B cell (primary cell): ENCODE results near the gene CUTC. TPM values are rescaled to one million over a fixed set of nuclear protein-coding genes. Genes with fewer than 3 reads are reported as not detected.

Experiments
- ATAC-seq: fragments of 200-7000 bp; cut with Tn5 transposase; one replicate; pipeline ENCODE4 v1.10.0; 2021; ENCODE audit warnings: low read depth, mild to moderate bottlenecking, moderate number of reproducible peaks, moderate library complexity
- CTCF ChIA-PET: fragments of 350-600 bp; sonication (Branson Sonifier 250); formaldehyde crosslinking; loops from one replicate; lab custom pipeline; 2021; ENCODE audit warnings: antibody characterized with exemption, inconsistent platforms; lab: Charles Lee
- POLR2A ChIA-PET: fragments of 350-600 bp; sonication (Branson Sonifier 250); formaldehyde crosslinking; loops from one replicate; lab custom pipeline; 2021; ENCODE audit warnings: antibody characterized with exemption; lab: Charles Lee
- DNase-seq: peaks from one replicate; pipeline ENCODE4 v3.0.0; 2013
- H2AFZ ChIP-seq: 2 replicates; pipeline ENCODE4 v1.6.1; 2012; ENCODE audit warnings: mild to moderate bottlenecking, low read depth, low read length; ENCODE audit not compliant: insufficient read depth, poor library complexity, severe bottlenecking
- H3K27ac ChIP-seq, 2 donors: 1 replicate in 1 of 2; 2 replicates in 1 of 2; pipeline ENCODE4 v1.5.1; 2012 to 2013; ENCODE audit warnings: low read length in 2 of 2, mild to moderate bottlenecking in 2 of 2, moderate library complexity in 1 of 2
- H3K27me3 ChIP-seq, 4 experiments: fragments of 200-600 bp in 1 of 4; sonication (generic) in 1 of 4; replicated peaks in 1 of 4; 1 replicate in 2 of 4; 2 replicates in 2 of 4; pipeline versions ENCODE4 v1.6.1 to v1.7.0; 2013 to 2016; ENCODE audit warnings: low read length in 3 of 4, mild to moderate bottlenecking in 2 of 4, mixed read lengths in 1 of 4, moderate library complexity in 1 of 4; ENCODE audit not compliant: insufficient read depth in 4 of 4, control insufficient read depth in 3 of 4; ENCODE audit errors: control extremely low read depth in 1 of 4
- H3K36me3 ChIP-seq, 2 experiments: replicated peaks in 1 of 2; 1 replicate in 1 of 2; 2 replicates in 1 of 2; pipeline versions ENCODE4 v1.6.1 to v1.7.1; 2013; ENCODE audit warnings: low read length in 1 of 2; ENCODE audit not compliant: insufficient read depth in 2 of 2, control insufficient read depth in 1 of 2; ENCODE audit errors: control extremely low read depth in 1 of 2, extremely low read depth in 1 of 2
- H3K4me1 ChIP-seq, 2 donors: fragments of 200-600 bp in 1 of 2; sonication (generic) in 1 of 2; 1 replicate in 1 of 2; 2 replicates in 1 of 2; pipeline versions ENCODE4 v1.5.1 to v1.6.1; 2013 to 2017; ENCODE audit warnings: low read length in 2 of 2; ENCODE audit not compliant: control insufficient read depth in 2 of 2, insufficient read depth in 2 of 2
- H3K4me2 ChIP-seq: replicated peaks from 2 replicates; pipeline ENCODE3; 2012; ENCODE audit warnings: mild to moderate bottlenecking, low read depth, low read length; ENCODE audit not compliant: poor library complexity, severe bottlenecking
- H3K4me3 ChIP-seq, 5 experiments: fragments of 200-600 bp in 1 of 5; sonication (generic) in 1 of 5; 1 replicate in 3 of 5; 2 replicates in 2 of 5; pipeline versions ENCODE4 v1.5.1 to v1.7.0; 2011 to 2016; ENCODE audit warnings: low read length in 4 of 5, mild to moderate bottlenecking in 4 of 5, low read depth in 2 of 5, control low read depth in 1 of 5, moderate library complexity in 1 of 5; ENCODE audit not compliant: insufficient read depth in 1 of 5; ENCODE audit errors: control extremely low read depth in 1 of 5, extremely low read depth in 1 of 5
- H3K79me2 ChIP-seq: fragments of 200-600 bp; sonication (generic); one replicate; pipeline ENCODE4 v1.6.0; 2016; ENCODE audit warnings: low read length; ENCODE audit not compliant: control insufficient read depth, insufficient read depth
- H3K9ac ChIP-seq: fragments of 200-600 bp; sonication (generic); 2 replicates; pipeline ENCODE4 v1.6.1; 2017; ENCODE audit warnings: mild to moderate bottlenecking, low read length, moderate library complexity
- H3K9me3 ChIP-seq, 3 donors: one replicate each; pipeline versions ENCODE4 v1.6.1 to v1.7.1; 2013; ENCODE audit warnings: low read length in 2 of 3; ENCODE audit not compliant: control insufficient read depth in 2 of 3, insufficient read depth in 1 of 3; ENCODE audit errors: control extremely low read depth in 1 of 3
- H4K20me1 ChIP-seq: 2 replicates; pipeline ENCODE4 v1.6.0; 2012; ENCODE audit warnings: mild to moderate bottlenecking, low read length; ENCODE audit not compliant: insufficient read depth, control insufficient read depth, poor library complexity, severe bottlenecking
- H3K27ac Mint-ChIP-seq: one replicate; pipeline ENCODE4 v1.8.0; 2021; ENCODE audit warnings: mixed read lengths
- H3K27me3 Mint-ChIP-seq: one replicate; pipeline ENCODE4 v1.8.0; 2021; ENCODE audit warnings: mixed read lengths
- H3K4me1 Mint-ChIP-seq: one replicate; pipeline ENCODE4 v1.8.0; 2021; ENCODE audit warnings: mixed read lengths
- H3K4me3 Mint-ChIP-seq: one replicate; pipeline ENCODE4 v1.8.0; 2021; ENCODE audit warnings: mixed read lengths
- H3K9me3 Mint-ChIP-seq: one replicate; pipeline ENCODE4 v1.8.0; 2022; ENCODE audit warnings: mixed read lengths; ENCODE audit not compliant: insufficient read depth
- EZH2 ChIP-seq: IDR thresholded peaks from 2 replicates; pipeline ENCODE4 v1.6.1; 2012; ENCODE audit warnings: borderline replicate concordance, low read depth, mild to moderate bottlenecking, moderate library complexity, low read length; ENCODE audit not compliant: insufficient read depth, poor library complexity, severe bottlenecking
- WGBS: methylation state at CpG from one replicate; pipeline ENCODE4 v1.1.5; 2013; ENCODE audit warnings: missing lambda C conversion rate; ENCODE audit not compliant: insufficient coverage; 5-methylcytosine and 5-hydroxymethylcytosine counted together
- intact Hi-C: fragments of 100-400 bp; cut with micrococcal nuclease; formaldehyde crosslinking; loops from one replicate; pipeline ENCODE4 v1.10.0; 2022
- polyA plus RNA-seq: library from polyadenylated mRNA; depleted of rRNA; stranded (reverse); fragments of >200 nt; gene quantifications from 2 replicates; pipeline ENCODE4 v1.2.3, GENCODE V29; 2012
- total RNA-seq, 2 donors: library from RNA; stranded (reverse); fragments of 120-200 nt in 1 of 2; gene quantifications; 1 replicate in 1 of 2; 2 replicates in 1 of 2; pipeline versions ENCODE4 v1.2.3 to v1.2.4, GENCODE V29; 2013 to 2022
- TF ChIP-seq, protein P1 (sequence below): fragments of 200-600 bp; IDR thresholded peaks from one replicate; pipeline ENCODE4 v1.8.0; 2022; ENCODE audit warnings: antibody characterized with exemption, mild to moderate bottlenecking

CUTC gene
- total and polyA plus RNA-seq, 2 donors (not counting 1 experiment from before 2014, with no cell fraction given) = 22.8 to 33.3 TPM

DNA sequence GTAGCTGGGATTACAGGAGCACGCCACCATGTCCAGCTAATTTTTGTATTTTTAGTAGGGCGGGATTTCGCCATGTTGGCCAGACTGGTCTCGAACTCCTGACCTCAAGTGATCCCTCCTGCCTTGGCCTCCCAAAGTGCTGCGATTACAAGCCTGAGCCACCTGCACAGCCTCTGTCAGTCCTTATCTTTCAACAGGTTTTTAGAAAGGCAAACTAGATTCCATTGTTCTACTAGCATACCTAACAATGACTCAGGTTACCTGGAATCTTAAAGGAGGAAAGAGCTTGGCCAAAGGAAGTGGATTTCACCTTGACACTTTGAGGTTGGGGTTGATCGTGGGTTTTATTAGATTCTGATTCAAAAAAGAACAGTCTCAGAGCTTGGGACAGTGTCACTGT is 53.6 kb downstream of the CUTC start:
- peaks cover 0 to 1% of the 10 kb centered on the region in 2 experiments for H3K36me3 ChIP-seq
- no peak overlapping the region for H2AFZ ChIP-seq
- H3K9ac ChIP-seq = no peak overlapping the region
- ChIA-PET POLR2A (no interaction called here), CTCF (interaction anchor here (0.7 kb wide), 1 partner anchor 350 kb away, joined by 3 read pairs; no protein-coding TSS in a partner anchor)
- no peak overlapping the region for H3K4me2 ChIP-seq
- TF ChIP-seq, protein P1, sequence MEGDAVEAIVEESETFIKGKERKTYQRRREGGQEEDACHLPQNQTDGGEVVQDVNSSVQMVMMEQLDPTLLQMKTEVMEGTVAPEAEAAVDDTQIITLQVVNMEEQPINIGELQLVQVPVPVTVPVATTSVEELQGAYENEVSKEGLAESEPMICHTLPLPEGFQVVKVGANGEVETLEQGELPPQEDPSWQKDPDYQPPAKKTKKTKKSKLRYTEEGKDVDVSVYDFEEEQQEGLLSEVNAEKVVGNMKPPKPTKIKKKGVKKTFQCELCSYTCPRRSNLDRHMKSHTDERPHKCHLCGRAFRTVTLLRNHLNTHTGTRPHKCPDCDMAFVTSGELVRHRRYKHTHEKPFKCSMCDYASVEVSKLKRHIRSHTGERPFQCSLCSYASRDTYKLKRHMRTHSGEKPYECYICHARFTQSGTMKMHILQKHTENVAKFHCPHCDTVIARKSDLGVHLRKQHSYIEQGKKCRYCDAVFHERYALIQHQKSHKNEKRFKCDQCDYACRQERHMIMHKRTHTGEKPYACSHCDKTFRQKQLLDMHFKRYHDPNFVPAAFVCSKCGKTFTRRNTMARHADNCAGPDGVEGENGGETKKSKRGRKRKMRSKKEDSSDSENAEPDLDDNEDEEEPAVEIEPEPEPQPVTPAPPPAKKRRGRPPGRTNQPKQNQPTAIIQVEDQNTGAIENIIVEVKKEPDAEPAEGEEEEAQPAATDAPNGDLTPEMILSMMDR = no peak
- TF ChIP-seq EZH2 = no peak
- no peaks in the 10 kb centered on the region for H3K4me1 Mint-ChIP-seq
- H3K79me2 ChIP-seq = no peaks in the 10 kb centered on the region
- WGBS = 100% methylated on average over 5 of the region's 6 CpGs
- no peak for DNase-seq
- H3K27me3 Mint-ChIP-seq = no peaks in the 10 kb centered on the region
- H4K20me1 ChIP-seq = no peaks in the 10 kb centered on the region
- H3K4me3 ChIP-seq = no peak overlapping the region
- H3K9me3 Mint-ChIP-seq = peaks cover 3% of the 10 kb centered on the region
- no peak overlapping the region for H3K4me3 Mint-ChIP-seq
- no peak overlapping the region for H3K27ac Mint-ChIP-seq
- no peaks in the 10 kb centered on the region for H3K4me1 ChIP-seq
- H3K9me3 ChIP-seq = no peaks in the 10 kb centered on the region
- no peak overlapping the region for H3K27ac ChIP-seq
- ATAC-seq = no peak
- intact Hi-C loops = no loop called here
- no peaks in the 10 kb centered on the region for H3K27me3 ChIP-seq

DNA sequence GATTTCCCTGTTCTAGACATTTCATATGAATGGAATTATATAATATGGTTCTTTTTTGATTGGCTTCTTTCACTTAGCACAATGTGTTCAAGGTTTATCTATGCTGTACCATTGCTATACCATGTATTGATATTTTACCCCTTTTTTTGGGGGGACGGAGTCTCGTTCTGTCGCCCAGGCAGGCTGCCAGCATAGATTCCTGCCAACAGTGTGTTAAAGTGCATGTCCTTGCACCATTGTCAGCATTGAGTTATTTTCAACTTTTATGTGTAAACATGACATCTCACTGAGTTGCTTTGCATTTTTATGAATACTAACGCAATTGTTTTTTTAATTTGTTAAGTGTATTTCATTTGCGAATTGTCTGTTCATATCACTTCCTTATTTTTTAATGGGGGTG is 55.3 kb downstream of the CUTC start:
- no peaks in the 10 kb centered on the region for H3K27me3 Mint-ChIP-seq
- Histone ChIP-seq H3K4me2 (no peak overlapping the region), H3K36me3 (peaks cover 0 to 1% of the 10 kb centered on the region in 2 experiments), H3K79me2 (no peaks in the 10 kb centered on the region), H3K27me3 (no peaks in the 10 kb centered on the region), H4K20me1 (no peaks in the 10 kb centered on the region), H3K27ac (no peak overlapping the region), H2AFZ (no peak overlapping the region), H3K9ac (no peak overlapping the region), H3K9me3 (no peaks in the 10 kb centered on the region), H3K4me3 (no peak overlapping the region), H3K4me1 (no peaks in the 10 kb centered on the region)
- ATAC-seq (no peak), DNase-seq (no peak)
- no peaks in the 10 kb centered on the region for H3K4me1 Mint-ChIP-seq
- intact Hi-C loops = no loop called here
- WGBS = no CpG with 5 or more reads among the region's 5 CpGs
- H3K9me3 Mint-ChIP-seq = peaks cover 3% of the 10 kb centered on the region
- ChIA-PET CTCF (no interaction called here), POLR2A (no interaction called here)
- no peak overlapping the region for H3K4me3 Mint-ChIP-seq
- no peak overlapping the region for H3K27ac Mint-ChIP-seq
- TF ChIP-seq, protein P1 = no peak
- TF ChIP-seq EZH2 = no peak
